Measurements from ENCODE around the gene MYH7.

DNA sequence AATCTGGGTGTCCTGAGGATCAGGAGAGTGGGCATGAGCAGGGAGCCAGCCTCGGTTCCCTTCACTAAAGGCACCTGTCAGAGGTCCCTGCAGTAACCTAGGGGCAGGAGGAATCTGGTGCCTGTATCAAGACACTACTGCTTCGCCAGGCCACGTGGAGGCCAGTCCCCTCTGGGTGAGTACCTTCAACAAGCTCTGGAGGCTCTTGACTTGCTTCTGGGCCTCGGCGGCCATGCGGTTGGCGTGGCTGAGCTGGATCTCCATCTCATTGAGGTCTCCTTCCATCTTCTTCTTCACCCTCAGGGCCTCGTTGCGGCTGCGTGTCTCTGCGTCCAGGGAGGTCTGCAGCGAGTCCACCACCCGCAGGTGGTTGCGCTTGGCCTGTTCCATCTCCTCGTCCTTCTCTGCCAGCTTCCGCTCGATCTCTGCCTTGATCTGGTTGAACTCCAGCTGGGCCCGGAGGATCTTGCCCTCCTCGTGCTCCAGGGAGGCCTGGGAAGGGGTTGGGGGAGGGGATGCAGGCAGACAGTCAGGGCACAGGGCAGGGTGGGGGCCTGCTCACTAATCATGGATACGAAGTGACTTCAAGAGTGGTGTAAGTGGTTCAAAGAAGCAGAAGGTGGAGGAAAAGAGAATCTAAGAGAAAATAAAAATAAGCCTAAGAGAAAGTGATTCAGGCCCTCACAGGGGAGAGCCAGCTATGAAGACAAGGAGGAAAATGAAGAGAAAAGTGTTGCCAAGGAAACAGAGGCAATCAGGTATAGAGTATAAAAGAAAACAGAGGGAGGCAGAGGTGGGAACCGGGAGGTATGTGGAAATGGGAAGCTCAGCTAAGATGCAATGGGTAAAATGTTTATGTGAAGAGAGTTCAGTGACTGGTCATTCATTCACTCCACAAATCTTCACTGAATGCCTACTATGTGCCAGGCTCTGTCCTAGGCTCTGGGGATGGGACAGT is 19.4 kb downstream of the MYH7 start:
- TF ChIP-seq, protein P1, sequence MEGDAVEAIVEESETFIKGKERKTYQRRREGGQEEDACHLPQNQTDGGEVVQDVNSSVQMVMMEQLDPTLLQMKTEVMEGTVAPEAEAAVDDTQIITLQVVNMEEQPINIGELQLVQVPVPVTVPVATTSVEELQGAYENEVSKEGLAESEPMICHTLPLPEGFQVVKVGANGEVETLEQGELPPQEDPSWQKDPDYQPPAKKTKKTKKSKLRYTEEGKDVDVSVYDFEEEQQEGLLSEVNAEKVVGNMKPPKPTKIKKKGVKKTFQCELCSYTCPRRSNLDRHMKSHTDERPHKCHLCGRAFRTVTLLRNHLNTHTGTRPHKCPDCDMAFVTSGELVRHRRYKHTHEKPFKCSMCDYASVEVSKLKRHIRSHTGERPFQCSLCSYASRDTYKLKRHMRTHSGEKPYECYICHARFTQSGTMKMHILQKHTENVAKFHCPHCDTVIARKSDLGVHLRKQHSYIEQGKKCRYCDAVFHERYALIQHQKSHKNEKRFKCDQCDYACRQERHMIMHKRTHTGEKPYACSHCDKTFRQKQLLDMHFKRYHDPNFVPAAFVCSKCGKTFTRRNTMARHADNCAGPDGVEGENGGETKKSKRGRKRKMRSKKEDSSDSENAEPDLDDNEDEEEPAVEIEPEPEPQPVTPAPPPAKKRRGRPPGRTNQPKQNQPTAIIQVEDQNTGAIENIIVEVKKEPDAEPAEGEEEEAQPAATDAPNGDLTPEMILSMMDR (IDR thresholded peaks at IDR 0.05): no peak
- TF ChIP-seq POLR2A (IDR thresholded peaks at IDR 0.05): no peak
- TF ChIP-seq POLR2AphosphoS5 (IDR thresholded peaks at IDR 0.05; ENCODE audit: insufficient read depth in 1 of 2, low read depth in 1 of 2): no peak
